Liver (tissue), 3 donors: ENCODE results near the gene ZBTB7B.

Source experiments
- EGR1 ChIP-seq, 2 donors: IDR thresholded peaks; 2 replicates each; pipeline ENCODE4 v1.6.1; 2016 to 2018; ENCODE audit warnings: antibody characterized with exemption in 2 of 2, low read depth in 2 of 2
- FOXA1 ChIP-seq: IDR thresholded peaks from 2 replicates; pipeline ENCODE4 v1.6.1; 2016; ENCODE audit warnings: antibody characterized with exemption
- HNF4G ChIP-seq: IDR thresholded peaks from 2 replicates; pipeline ENCODE4 v1.6.1; 2016; ENCODE audit warnings: antibody characterized with exemption
- RAD21 ChIP-seq, 2 donors: IDR thresholded peaks; 2 replicates each; pipeline ENCODE4 v1.6.1; 2016; ENCODE audit warnings: antibody characterized with exemption in 2 of 2, mild to moderate bottlenecking in 2 of 2
- SP1 ChIP-seq: IDR thresholded peaks from 2 replicates; pipeline ENCODE4 v1.6.1; 2018; ENCODE audit warnings: antibody characterized with exemption, mild to moderate bottlenecking
- TAF1 ChIP-seq: conservative IDR thresholded peaks from 2 replicates; pipeline ENCODE4 v1.6.1; 2016; ENCODE audit warnings: antibody characterized with exemption, mild to moderate bottlenecking
- YY1 ChIP-seq: IDR thresholded peaks from 2 replicates; pipeline ENCODE4 v1.6.1; 2016; ENCODE audit warnings: antibody characterized with exemption, mild to moderate bottlenecking
- TF ChIP-seq, protein P1 (sequence below): fragments of 150-350 bp; IDR thresholded peaks from 2 replicates; pipeline ENCODE4 v1.5.1; 2017; ENCODE audit warnings: improper control_type of control experiment, low read depth, low read length; ENCODE audit not compliant: missing input control
- TF ChIP-seq, protein P2 (sequence below): IDR thresholded peaks from 2 replicates; pipeline ENCODE4 v1.6.1; 2016; ENCODE audit warnings: antibody characterized with exemption
- TF ChIP-seq, protein P3 (sequence below): IDR thresholded peaks from 2 replicates; pipeline ENCODE4 v1.6.1; 2016; ENCODE audit warnings: antibody characterized with exemption
- TF ChIP-seq, protein P4 (sequence below): IDR thresholded peaks from 2 replicates; pipeline ENCODE4 v1.6.1; 2016; ENCODE audit warnings: antibody characterized with exemption, mild to moderate bottlenecking
- TF ChIP-seq, protein P5 (sequence below): IDR thresholded peaks from 2 replicates; pipeline ENCODE4 v1.6.1; 2016; ENCODE audit warnings: antibody characterized with exemption
- donor health status: healthy.
- donor health status: healthy.

DNA sequence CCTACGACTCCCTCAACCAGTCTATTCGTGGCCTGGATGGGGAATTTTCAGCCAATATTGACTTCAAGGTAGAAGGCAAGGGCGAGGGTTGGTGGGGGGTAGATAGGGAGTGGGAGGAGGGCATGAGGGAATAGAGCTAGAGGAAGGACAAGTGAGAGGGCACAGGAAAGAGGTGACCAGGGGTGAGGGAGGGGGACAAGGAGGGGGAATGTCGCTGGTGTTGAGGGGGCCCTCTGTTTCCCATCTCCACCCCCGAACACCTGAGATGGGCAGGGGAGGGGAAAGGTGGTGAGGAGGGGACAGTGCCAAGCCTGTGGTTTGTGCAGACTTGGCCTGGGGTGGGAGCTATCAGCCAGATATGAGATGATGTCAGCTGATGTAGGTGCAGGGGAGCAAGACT, 40.2 kb downstream of the ZBTB7B start:
- TF ChIP-seq, protein P1, sequence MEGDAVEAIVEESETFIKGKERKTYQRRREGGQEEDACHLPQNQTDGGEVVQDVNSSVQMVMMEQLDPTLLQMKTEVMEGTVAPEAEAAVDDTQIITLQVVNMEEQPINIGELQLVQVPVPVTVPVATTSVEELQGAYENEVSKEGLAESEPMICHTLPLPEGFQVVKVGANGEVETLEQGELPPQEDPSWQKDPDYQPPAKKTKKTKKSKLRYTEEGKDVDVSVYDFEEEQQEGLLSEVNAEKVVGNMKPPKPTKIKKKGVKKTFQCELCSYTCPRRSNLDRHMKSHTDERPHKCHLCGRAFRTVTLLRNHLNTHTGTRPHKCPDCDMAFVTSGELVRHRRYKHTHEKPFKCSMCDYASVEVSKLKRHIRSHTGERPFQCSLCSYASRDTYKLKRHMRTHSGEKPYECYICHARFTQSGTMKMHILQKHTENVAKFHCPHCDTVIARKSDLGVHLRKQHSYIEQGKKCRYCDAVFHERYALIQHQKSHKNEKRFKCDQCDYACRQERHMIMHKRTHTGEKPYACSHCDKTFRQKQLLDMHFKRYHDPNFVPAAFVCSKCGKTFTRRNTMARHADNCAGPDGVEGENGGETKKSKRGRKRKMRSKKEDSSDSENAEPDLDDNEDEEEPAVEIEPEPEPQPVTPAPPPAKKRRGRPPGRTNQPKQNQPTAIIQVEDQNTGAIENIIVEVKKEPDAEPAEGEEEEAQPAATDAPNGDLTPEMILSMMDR = no peak
- no peak for TF ChIP-seq YY1
- no peak for TF ChIP-seq HNF4G
- TF ChIP-seq, protein P2, sequence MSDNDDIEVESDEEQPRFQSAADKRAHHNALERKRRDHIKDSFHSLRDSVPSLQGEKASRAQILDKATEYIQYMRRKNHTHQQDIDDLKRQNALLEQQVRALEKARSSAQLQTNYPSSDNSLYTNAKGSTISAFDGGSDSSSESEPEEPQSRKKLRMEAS = no peak
- TF ChIP-seq, protein P3, sequence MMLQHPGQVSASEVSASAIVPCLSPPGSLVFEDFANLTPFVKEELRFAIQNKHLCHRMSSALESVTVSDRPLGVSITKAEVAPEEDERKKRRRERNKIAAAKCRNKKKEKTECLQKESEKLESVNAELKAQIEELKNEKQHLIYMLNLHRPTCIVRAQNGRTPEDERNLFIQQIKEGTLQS = no peak
- no peak for TF ChIP-seq EGR1 (IDR thresholded peaks at IDR 0.05; ENCODE audit: low read depth in 2 of 2)
- no peak for TF ChIP-seq RAD21 (IDR thresholded peaks at IDR 0.05)
- TF ChIP-seq SP1 = no peak
- TF ChIP-seq FOXA1 = no peak
- TF ChIP-seq, protein P4, sequence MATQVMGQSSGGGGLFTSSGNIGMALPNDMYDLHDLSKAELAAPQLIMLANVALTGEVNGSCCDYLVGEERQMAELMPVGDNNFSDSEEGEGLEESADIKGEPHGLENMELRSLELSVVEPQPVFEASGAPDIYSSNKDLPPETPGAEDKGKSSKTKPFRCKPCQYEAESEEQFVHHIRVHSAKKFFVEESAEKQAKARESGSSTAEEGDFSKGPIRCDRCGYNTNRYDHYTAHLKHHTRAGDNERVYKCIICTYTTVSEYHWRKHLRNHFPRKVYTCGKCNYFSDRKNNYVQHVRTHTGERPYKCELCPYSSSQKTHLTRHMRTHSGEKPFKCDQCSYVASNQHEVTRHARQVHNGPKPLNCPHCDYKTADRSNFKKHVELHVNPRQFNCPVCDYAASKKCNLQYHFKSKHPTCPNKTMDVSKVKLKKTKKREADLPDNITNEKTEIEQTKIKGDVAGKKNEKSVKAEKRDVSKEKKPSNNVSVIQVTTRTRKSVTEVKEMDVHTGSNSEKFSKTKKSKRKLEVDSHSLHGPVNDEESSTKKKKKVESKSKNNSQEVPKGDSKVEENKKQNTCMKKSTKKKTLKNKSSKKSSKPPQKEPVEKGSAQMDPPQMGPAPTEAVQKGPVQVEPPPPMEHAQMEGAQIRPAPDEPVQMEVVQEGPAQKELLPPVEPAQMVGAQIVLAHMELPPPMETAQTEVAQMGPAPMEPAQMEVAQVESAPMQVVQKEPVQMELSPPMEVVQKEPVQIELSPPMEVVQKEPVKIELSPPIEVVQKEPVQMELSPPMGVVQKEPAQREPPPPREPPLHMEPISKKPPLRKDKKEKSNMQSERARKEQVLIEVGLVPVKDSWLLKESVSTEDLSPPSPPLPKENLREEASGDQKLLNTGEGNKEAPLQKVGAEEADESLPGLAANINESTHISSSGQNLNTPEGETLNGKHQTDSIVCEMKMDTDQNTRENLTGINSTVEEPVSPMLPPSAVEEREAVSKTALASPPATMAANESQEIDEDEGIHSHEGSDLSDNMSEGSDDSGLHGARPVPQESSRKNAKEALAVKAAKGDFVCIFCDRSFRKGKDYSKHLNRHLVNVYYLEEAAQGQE = no peak
- no peak for TF ChIP-seq TAF1
- TF ChIP-seq, protein P5, sequence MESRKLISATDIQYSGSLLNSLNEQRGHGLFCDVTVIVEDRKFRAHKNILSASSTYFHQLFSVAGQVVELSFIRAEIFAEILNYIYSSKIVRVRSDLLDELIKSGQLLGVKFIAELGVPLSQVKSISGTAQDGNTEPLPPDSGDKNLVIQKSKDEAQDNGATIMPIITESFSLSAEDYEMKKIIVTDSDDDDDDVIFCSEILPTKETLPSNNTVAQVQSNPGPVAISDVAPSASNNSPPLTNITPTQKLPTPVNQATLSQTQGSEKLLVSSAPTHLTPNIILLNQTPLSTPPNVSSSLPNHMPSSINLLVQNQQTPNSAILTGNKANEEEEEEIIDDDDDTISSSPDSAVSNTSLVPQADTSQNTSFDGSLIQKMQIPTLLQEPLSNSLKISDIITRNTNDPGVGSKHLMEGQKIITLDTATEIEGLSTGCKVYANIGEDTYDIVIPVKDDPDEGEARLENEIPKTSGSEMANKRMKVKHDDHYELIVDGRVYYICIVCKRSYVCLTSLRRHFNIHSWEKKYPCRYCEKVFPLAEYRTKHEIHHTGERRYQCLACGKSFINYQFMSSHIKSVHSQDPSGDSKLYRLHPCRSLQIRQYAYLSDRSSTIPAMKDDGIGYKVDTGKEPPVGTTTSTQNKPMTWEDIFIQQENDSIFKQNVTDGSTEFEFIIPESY = no peak
